Activated naive CD8-positive, alpha-beta T cell treated with anti-CD3 and anti-CD28 coated beads for 36 hours (primary cell): ENCODE measurements around the gene TTF2. TPM values are rescaled to one million over a fixed set of nuclear protein-coding genes. Genes with fewer than 3 reads are reported as not detected.
"Not testable (repeated sequence)": the region's sequence is repeated elsewhere in the genome, so short reads cannot be mapped to it uniquely, and the experiment has no call there.

Experiments
- DNase-seq: peaks from one replicate; pipeline ENCODE4 v3.0.0; 2021
- H3K27ac Mint-ChIP-seq: one replicate; pipeline ENCODE4 v1.8.0; 2022; ENCODE audit warnings: mild to moderate bottlenecking, moderate library complexity, mixed read lengths
- H3K27me3 Mint-ChIP-seq: one replicate; pipeline ENCODE4 v1.8.0; 2022; ENCODE audit warnings: mild to moderate bottlenecking, mixed read lengths
- H3K36me3 Mint-ChIP-seq: one replicate; pipeline ENCODE4 v1.8.0; 2021; ENCODE audit warnings: mild to moderate bottlenecking, mixed read lengths
- H3K4me1 Mint-ChIP-seq: one replicate; pipeline ENCODE4 v1.8.0; 2021; ENCODE audit warnings: mixed read lengths
- H3K4me3 Mint-ChIP-seq: one replicate; pipeline ENCODE4 v1.8.0; 2022; ENCODE audit warnings: mild to moderate bottlenecking, moderate library complexity, mixed read lengths
- H3K9me3 Mint-ChIP-seq: one replicate; pipeline ENCODE4 v1.8.0; 2022; ENCODE audit warnings: mixed read lengths
- total RNA-seq, 2 experiments: library from RNA; stranded (reverse); gene quantifications; one replicate each; pipeline ENCODE4 v1.2.3, GENCODE V29; 2021

Gene TTF2
- total RNA-seq, 2 experiments from 2014 or later: 118 to 124 TPM

DNA sequence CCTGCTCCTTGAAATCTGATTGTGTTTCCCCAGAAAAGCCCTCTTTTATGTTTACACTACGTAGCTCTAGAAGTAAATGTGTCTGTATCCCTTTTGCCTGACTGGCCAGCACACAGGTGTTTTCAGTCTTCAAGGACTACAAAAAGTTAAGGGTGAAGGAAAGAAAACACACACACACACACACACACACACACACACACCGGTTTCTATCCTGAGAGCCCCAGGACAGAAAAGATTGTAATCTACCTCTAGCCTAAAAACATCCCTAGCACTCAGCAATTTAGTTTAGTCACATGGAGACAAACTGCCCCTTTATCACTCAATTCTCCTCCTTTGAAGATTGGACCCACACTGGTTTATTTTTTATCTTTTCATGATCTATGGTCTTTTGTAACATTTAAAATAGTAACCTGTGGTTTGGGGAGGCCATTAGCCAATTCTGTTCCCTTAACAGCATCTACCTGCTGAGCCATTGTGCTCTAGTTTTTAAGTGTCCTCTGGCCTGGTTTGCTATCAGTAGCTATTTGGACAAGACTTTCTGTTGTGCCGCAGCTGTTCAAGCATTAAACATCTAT lies 77.2 kb downstream of the TTF2 start:
- Mint-ChIP-seq H3K4me1 (no peaks in the 10 kb centered on the region), H3K27ac (no peak overlapping the region), H3K27me3 (peaks cover 16% of the 10 kb centered on the region), H3K4me3 (no peak overlapping the region), H3K9me3 (no peaks in the 10 kb centered on the region), H3K36me3 (no peaks in the 10 kb centered on the region)
- DNase-seq: no peak

DNA sequence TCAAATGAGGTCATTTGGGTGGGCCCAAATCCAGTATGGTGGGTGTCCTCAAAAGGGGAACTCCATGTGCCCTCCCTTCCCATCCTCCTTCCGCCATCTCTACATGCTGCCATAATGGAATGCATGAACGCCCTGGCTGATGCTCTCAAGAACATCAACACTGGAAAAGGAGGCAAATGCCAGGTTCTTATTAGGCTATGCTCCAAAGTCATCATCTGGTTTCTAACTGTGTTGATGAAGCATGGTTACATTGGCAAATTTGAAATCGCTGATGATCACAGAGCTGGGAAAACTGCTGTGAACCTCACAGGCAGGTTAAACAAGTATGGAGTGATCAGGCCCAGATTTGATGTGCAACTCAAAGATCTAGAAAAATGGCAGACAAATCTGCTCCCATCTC lies 78.0 kb downstream of the TTF2 start:
- H3K4me1 Mint-ChIP-seq: no peaks in the 10 kb centered on the region
- no peak overlapping the region for H3K27ac Mint-ChIP-seq
- no peak overlapping the region for H3K4me3 Mint-ChIP-seq
- no peak for DNase-seq
- peaks cover 15% of the 10 kb centered on the region for H3K27me3 Mint-ChIP-seq
- H3K9me3 Mint-ChIP-seq: no peaks in the 10 kb centered on the region
- H3K36me3 Mint-ChIP-seq: no peaks in the 10 kb centered on the region

DNA sequence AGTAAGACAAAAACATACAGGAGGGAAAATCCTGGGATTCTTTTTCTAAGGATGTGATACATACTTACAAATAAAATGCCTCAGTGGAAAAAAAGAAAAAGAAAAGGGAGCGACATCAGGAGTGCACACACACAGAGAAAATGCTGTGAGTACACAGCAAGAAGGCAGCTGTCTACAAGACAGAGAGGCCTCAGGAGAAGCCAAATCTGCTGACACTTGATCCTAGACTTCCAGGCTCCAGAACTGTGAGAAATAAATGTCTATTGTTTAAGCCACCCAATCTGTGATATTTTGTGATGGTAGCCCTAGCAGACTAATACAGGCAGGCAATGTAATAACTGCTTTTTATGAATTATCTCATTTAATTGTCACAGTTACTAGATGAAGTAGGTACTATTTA lies 78.4 kb downstream of the TTF2 start:
- peaks cover 11% of the 10 kb centered on the region for H3K27me3 Mint-ChIP-seq
- DNase-seq: no peak
- H3K36me3 Mint-ChIP-seq: no peaks in the 10 kb centered on the region
- no peak overlapping the region for H3K27ac Mint-ChIP-seq
- no peak overlapping the region for H3K4me3 Mint-ChIP-seq
- H3K4me1 Mint-ChIP-seq: no peaks in the 10 kb centered on the region
- no peaks in the 10 kb centered on the region for H3K9me3 Mint-ChIP-seq

DNA sequence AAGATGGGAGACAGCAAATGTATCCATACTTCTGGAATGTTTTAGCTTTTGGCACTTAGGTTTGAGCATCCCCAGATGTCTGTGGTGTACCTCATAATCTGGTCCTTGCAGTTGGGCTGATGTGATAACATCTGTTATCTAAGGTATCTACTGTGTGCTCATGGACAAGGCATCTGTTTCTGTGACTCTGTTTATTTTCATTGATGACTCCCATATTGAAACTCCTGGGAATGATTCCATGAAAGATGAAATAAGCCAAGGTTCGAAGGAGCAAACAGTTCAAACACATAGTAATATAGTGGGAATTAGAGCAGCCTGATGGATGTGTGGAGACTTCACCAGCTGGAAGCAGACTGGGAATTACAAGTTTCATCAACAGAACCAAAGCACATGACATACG lies 82.1 kb downstream of the TTF2 start:
- H3K27ac Mint-ChIP-seq: no peak overlapping the region
- H3K9me3 Mint-ChIP-seq: no peaks in the 10 kb centered on the region
- no peaks in the 10 kb centered on the region for H3K36me3 Mint-ChIP-seq
- H3K4me1 Mint-ChIP-seq: no peaks in the 10 kb centered on the region
- H3K27me3 Mint-ChIP-seq: peaks cover 4% of the 10 kb centered on the region
- H3K4me3 Mint-ChIP-seq: no peak overlapping the region
- DNase-seq: no peak

DNA sequence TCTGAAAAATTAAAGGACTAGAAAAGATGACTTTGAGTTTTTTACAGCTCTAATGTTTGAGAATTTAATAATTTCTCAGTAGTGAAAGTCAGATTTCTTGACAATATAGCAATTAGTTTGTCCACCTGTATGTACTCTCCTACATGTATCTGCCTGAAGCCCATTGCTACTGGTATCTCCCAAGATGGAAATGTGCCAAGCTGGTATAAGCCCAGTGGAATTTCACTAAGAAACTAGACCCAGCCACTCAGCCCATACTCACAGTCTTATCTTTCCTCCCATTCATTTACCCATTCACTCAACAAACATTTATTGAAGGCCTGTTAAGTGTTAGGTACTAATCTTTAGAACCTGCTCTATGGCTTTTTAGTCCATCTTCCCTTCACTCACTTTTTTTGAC lies 83.0 kb downstream of the TTF2 start:
- H3K4me1 Mint-ChIP-seq: no peaks in the 10 kb centered on the region
- H3K4me3 Mint-ChIP-seq: no peak overlapping the region
- no peak overlapping the region for H3K27ac Mint-ChIP-seq
- H3K9me3 Mint-ChIP-seq: no peaks in the 10 kb centered on the region
- peaks cover 4% of the 10 kb centered on the region for H3K27me3 Mint-ChIP-seq
- no peak for DNase-seq
- H3K36me3 Mint-ChIP-seq: no peaks in the 10 kb centered on the region

DNA sequence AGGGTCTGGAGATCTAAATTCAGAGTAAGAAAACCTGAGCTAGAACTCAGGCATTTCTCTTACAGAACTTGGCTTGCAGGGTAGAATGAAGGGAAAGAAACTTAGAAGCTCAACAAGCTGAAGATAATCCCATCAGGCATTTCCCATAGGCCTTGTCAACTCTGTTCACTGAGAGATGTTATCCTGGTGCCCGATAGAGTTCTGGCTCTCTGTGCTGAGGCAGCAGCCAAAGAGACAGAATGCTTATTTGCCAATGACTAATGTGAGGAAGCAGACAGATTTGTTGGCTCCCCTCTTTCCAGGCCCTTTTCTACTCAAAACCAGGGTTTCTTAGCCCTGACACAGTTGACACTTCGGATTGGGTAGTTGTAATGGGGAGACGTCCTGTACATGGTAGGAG lies 83.7 kb downstream of the TTF2 start:
- H3K4me1 Mint-ChIP-seq: no peaks in the 10 kb centered on the region

DNA sequence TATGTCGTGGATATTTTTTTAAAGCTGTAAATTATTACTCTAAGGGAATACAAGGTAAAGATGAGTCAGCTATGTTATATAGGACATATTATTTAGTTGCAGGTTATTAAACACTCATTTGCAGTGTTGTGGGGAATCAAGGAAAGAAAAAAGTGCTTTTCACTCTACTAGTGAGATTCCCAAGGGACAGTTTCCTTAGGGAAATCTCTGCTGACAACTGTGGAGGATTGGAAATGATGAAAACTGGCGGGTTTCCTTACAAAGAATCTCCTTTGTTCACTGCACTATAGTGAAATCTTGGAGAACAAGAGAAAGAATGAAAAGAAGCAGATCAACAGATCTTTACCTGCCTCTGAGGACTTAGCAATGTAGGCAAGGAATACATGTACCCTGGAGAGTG lies 85.9 kb downstream of the TTF2 start:
- Mint-ChIP-seq H3K4me3 (no peak overlapping the region), H3K4me1 (no peaks in the 10 kb centered on the region), H3K27me3 (peaks cover 4% of the 10 kb centered on the region), H3K9me3 (no peaks in the 10 kb centered on the region), H3K36me3 (no peaks in the 10 kb centered on the region), H3K27ac (no peak overlapping the region)
- DNase-seq: no peak

More for the DNA sequence above, 83.7 kb downstream of the TTF2 start:
- H3K36me3 Mint-ChIP-seq: no peaks in the 10 kb centered on the region
- H3K9me3 Mint-ChIP-seq: no peaks in the 10 kb centered on the region
- H3K27ac Mint-ChIP-seq: no peak overlapping the region
- peaks cover 4% of the 10 kb centered on the region for H3K27me3 Mint-ChIP-seq
- no peak overlapping the region for H3K4me3 Mint-ChIP-seq
- DNase-seq: no peak

DNA sequence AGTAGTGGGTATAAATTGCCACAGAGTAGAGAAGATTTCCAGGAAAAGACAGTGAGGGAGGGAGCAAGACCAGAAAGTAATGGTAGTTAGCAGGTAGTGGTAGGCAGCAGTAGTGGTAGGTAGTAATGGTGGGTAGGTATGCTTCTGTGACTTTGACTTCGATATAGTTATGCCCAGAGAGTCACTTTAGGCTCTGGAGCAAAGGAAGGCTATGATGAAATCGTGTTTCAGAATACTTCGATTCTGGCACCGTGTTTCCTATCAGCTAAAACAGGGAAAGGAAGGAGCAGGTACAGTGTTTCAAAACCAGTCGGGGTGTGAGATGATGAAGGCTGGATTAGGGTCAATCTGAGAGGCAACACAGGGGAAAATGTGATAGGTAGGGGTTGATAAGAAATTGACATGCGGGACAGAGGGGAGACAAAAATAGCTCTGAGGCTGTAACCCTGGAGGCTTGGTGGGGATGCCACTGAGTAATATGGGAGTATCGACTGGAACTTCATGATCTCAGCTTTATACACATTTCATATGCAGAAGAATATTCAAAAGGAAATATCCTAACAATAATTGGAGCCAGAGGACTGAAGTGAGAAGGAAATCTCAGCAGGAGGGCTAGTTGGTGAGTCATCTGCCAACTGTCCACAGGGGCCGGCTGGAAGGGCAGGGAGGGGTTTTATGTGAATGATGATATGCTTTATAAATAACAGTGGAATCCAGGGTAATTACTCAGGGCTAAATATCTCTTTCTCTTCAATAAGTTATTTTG lies 86.6 kb downstream of the TTF2 start:
- no peak for DNase-seq
- Mint-ChIP-seq H3K27ac (no peak overlapping the region), H3K27me3 (peaks cover 4% of the 10 kb centered on the region), H3K4me1 (no peaks in the 10 kb centered on the region), H3K36me3 (no peaks in the 10 kb centered on the region), H3K4me3 (no peak overlapping the region), H3K9me3 (peaks cover 4% of the 10 kb centered on the region)

DNA sequence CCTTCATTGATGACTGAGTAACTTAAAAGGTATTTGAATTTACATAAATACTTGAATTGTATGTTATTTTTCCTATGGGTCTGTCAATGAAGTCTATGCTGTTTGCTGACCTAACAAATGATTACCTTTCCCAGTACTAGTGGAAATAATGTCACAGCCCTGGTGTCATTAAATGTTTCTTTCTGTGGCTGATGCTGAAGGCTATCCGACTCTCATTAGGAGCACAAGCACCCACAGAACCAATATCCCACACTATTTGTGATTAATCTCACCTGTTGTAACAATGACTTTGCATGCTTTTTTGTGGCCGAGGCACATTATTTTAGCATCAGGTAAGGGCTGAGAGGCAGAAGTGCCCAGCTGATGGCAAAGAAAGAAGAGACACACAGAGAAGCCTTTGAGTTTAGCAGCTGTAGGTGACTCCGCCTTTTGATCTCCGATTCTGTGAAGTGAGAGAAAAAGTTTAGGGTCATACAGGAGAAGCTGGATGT lies 87.3 kb downstream of the TTF2 start:
- DNase-seq: no peak
- H3K36me3 Mint-ChIP-seq: no peaks in the 10 kb centered on the region
- no peak overlapping the region for H3K27ac Mint-ChIP-seq
- H3K4me1 Mint-ChIP-seq: no peaks in the 10 kb centered on the region
- peaks cover 4% of the 10 kb centered on the region for H3K27me3 Mint-ChIP-seq
- no peak overlapping the region for H3K4me3 Mint-ChIP-seq
- H3K9me3 Mint-ChIP-seq: peaks cover 6% of the 10 kb centered on the region

DNA sequence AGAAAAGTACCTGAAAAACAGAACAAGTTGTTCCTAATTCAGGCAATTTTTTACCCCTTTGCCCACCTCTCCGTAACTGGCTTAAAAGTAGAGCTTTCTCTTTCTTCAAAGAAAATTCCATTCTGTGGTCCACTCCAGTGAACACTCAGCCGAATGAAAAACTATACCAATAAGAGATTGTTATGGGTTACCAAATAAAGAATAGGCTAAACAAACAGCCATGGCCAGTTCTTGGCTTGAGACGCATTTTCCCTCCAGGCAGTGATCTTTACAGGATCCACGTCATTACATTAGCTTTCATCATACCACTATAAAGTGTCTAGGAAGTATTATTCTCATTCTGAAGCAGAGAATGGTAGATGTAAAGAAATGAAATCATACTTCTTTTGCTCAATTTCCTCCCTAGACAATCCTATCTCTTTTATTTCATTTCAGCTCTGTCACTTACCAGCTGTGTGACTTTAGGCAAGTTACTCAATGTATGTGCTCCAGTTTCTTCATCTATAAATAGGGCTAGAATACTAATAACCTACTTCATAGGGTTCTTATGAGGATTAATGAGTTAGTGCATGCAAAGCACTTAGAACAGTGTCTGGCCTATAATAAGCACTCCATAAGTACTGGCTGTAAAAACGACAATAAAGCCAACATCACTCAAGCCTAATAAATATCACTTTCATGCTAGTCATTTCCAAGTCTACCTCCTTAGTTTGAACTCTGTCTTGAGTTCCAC lies 87.9 kb downstream of the TTF2 start:
- H3K4me3 Mint-ChIP-seq: no peak overlapping the region
- no peaks in the 10 kb centered on the region for H3K36me3 Mint-ChIP-seq
- H3K9me3 Mint-ChIP-seq: peaks cover 6% of the 10 kb centered on the region
- no peaks in the 10 kb centered on the region for H3K4me1 Mint-ChIP-seq
- H3K27me3 Mint-ChIP-seq: peaks cover 4% of the 10 kb centered on the region
- no peak for DNase-seq
- H3K27ac Mint-ChIP-seq: no peak overlapping the region

DNA sequence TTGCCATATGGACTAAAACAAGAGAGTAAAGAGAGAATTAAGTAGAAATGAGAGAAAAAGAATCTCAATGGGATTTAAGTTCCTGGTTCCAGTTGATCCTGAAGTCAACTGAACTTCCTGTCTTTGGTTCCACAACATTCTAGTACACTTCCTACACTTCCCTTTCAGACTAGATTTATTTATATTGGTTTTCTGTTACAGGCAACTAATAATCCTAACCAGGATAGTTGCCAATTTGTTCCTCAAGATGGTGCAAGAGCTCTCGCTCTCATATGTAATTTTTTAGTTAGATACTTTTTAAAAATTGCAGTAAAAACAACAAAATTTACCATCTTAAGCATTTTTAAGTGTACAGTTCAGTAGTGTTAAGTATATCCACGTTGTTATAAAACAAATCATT lies 90.2 kb downstream of the TTF2 start:
- no peak for DNase-seq
- H3K4me1 Mint-ChIP-seq: no peaks in the 10 kb centered on the region
- H3K4me3 Mint-ChIP-seq: no peak overlapping the region
- H3K27me3 Mint-ChIP-seq: no peaks in the 10 kb centered on the region
- H3K27ac Mint-ChIP-seq: no peak overlapping the region
- H3K9me3 Mint-ChIP-seq: peaks cover 6% of the 10 kb centered on the region
- H3K36me3 Mint-ChIP-seq: no peaks in the 10 kb centered on the region

DNA sequence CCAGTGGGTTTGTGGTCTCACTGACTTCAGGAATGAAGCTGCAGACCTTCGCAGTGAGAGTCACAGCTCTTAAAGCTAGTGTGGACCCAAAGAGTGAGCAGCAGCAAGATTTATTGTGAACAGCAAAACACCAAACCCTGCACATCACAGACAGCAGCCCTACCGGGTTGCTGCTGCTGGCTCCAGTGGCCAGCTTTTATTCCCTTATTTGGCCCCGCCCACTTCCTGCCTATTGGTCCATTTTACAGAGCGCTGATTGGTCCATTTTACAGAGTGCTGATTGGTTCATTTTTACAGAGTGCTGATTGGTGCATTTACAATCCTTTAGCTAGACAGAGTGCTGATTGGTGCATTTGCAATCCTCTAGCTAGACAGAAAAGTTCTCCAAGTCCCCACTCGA lies 91.2 kb downstream of the TTF2 start:
- H3K36me3 Mint-ChIP-seq, H3K9me3 Mint-ChIP-seq, H3K4me3 Mint-ChIP-seq, H3K27ac Mint-ChIP-seq, DNase-seq, H3K27me3 Mint-ChIP-seq, H3K4me1 Mint-ChIP-seq: not testable (repeated sequence)

Other genes starting within 250 kb of the TTF2 start
- 1 to 10 TPM; 8.7 to 9.4 TPM for gene PTGFRN, start 150.4 kb upstream of the TTF2 start, total RNA-seq
- under 1 TPM; 0.12 to 0.47 TPM for gene CD101, start 58.6 kb upstream of the TTF2 start, total RNA-seq
- under 1 TPM; 0.48 to 0.60 TPM for gene TRIM45, start 61.4 kb downstream of the TTF2 start, total RNA-seq
- not detected for gene VTCN1, start 150.6 kb downstream of the TTF2 start, total RNA-seq